ENCODE data around the gene SERPINA12. TPM values are rescaled to one million over a fixed set of nuclear protein-coding genes. Genes with fewer than 3 reads are reported as not detected.

Gene SERPINA12
- total RNA-seq, 1 donor from 2014 or later, result not detected

- ATAC-seq, result peak; percentile 64 to 70
- Histone ChIP-seq H3K27ac (no peak overlapping the region), H3K36me3 (no peaks in the 10 kb centered on the region), H3K4me3 (no peak overlapping the region), H3K9me3 (peaks cover 6% of the 10 kb centered on the region), H3K4me1 (no peaks in the 10 kb centered on the region), H3K27me3 (ENCODE audit: low read depth) (peaks cover 4% of the 10 kb centered on the region)
- intact Hi-C loops (cut with DNase I), result no loop called here
- no peak for DNase-seq
- no peak for TF ChIP-seq CTCF (IDR thresholded peaks at IDR 0.05)
Observed at GRCh38 chr14:94473666-94474410, 35.4 kb downstream of the SERPINA12 start.

- Histone ChIP-seq H3K9me3 (no peaks in the 10 kb centered on the region), H3K4me1 (no peaks in the 10 kb centered on the region), H3K36me3 (no peaks in the 10 kb centered on the region), H3K4me3 (no peak overlapping the region), H3K27me3 (ENCODE audit: low read depth) (peaks cover 4% of the 10 kb centered on the region), H3K27ac (no peak overlapping the region)
- intact Hi-C loops (cut with DNase I), result no loop called here
- no peak for ATAC-seq
- DNase-seq, result no peak
- no peak for TF ChIP-seq CTCF (IDR thresholded peaks at IDR 0.05)
Observed at GRCh38 chr14:94472842-94473241, 36.4 kb downstream of the SERPINA12 start.

- Histone ChIP-seq H3K27ac (no peak overlapping the region), H3K9me3 (no peaks in the 10 kb centered on the region), H3K36me3 (no peaks in the 10 kb centered on the region), H3K4me1 (no peaks in the 10 kb centered on the region), H3K4me3 (no peak overlapping the region), H3K27me3 (ENCODE audit: low read depth) (peaks cover 4% of the 10 kb centered on the region)
- no peak for TF ChIP-seq CTCF (IDR thresholded peaks at IDR 0.05)
- DNase-seq (no peak), ATAC-seq (no peak)
- intact Hi-C loops (cut with DNase I), result no loop called here
Observed at GRCh38 chr14:94471045-94471444, 38.2 kb downstream of the SERPINA12 start.

GRCh38 chr14:94470311-94470710 is 39.0 kb downstream of the SERPINA12 start:
- TF ChIP-seq CTCF (IDR thresholded peaks at IDR 0.05), result no peak
- Histone ChIP-seq H3K4me3 (no peak overlapping the region), H3K36me3 (no peaks in the 10 kb centered on the region), H3K4me1 (no peaks in the 10 kb centered on the region), H3K9me3 (no peaks in the 10 kb centered on the region), H3K27ac (no peak overlapping the region), H3K27me3 (ENCODE audit: low read depth) (peaks cover 4% of the 10 kb centered on the region)
- intact Hi-C loops (cut with DNase I), result no loop called here
- DNase-seq, result no peak
- no peak for ATAC-seq

- intact Hi-C loops (cut with DNase I), result no loop called here
- no peak overlapping the region for H3K4me3 ChIP-seq
- peaks cover 4% of the 10 kb centered on the region for H3K27me3 ChIP-seq (ENCODE audit: low read depth)
- TF ChIP-seq CTCF (IDR thresholded peaks at IDR 0.05), result no peak
- no peak for DNase-seq
- ATAC-seq, result no peak
- H3K27ac ChIP-seq, result no peak overlapping the region
- H3K4me1 ChIP-seq, result no peaks in the 10 kb centered on the region
- H3K9me3 ChIP-seq, result no peaks in the 10 kb centered on the region
- H3K36me3 ChIP-seq, result no peaks in the 10 kb centered on the region
Observed at GRCh38 chr14:94469261-94469660, 40.0 kb downstream of the SERPINA12 start.
